ENCODE measurements around the gene CD302.
"Not testable (repeated sequence)": the region's sequence is repeated elsewhere in the genome, so short reads cannot be mapped to it uniquely, and the experiment has no call there.

CD302 gene

DNA sequence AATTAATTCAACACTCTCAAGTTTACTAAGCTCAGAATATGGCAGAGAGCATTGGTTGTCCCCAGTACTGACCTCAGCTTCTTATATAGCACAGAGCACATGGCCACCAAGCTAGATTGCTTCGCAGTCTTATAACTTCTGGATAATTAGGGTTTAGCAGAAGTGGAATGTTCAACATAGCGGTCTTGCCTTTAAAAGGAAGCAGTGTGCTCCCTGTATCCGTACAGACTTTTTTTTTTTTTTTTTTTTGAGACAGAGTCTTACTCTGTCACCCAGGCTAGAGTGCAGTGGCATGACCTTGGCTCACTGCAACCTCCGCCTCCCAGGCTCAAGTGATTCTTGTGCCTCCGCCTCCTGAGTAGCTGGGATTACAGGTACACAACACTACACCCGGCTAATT is 13.3 kb downstream of the CD302 start:
- H3K36me3 Mint-ChIP-seq (ENCODE audit: low read depth); H3K4me1 Mint-ChIP-seq; H3K4me3 Mint-ChIP-seq; DNase-seq; H3K27me3 Mint-ChIP-seq; ATAC-seq; H3K27ac Mint-ChIP-seq; H3K9me3 Mint-ChIP-seq: not testable (repeated sequence)

DNA sequence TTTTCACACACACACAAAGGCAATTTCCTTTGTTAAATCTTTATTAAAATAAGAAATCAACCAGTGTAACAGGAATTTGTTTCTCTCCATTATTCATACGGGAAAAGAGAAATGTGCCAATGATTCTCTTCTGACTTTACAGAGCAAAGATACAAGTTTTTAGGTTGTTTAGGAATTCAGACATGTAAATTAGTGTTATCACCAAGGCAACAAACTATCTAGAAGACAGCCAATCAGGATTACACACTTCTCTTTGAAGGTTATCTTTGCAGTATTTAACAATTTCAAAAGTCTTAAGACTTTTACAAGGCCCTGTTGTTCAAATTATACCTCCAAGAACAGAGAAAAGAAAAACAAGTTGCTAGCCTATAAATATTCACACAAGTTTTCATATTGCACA is 14.5 kb downstream of the CD302 start:
- H3K4me1 Mint-ChIP-seq: no peaks in the 10 kb centered on the region

DNA sequence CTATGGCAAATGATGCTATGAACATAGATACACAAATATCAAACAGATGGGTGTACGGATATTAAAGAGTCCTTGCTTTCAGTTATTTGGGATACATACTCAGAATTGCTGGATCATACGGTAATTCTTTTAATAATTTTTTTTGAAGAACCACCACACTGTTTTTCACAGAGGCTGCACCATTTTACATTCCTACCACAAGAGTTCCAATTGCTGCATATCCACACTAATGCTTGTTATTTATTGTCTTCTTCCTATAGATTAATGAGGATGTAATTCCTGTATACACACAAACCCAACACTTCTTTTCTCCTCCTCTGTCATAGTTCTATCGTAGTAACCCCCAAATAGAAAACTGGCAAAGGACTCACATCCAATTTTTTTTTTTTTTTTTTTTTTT is 21.7 kb downstream of the CD302 start:
- no peaks in the 10 kb centered on the region for H3K4me1 Mint-ChIP-seq
- no peak for ATAC-seq
- peaks cover 8% of the 10 kb centered on the region for H3K36me3 Mint-ChIP-seq (ENCODE audit: low read depth)
- H3K27ac Mint-ChIP-seq: no peak overlapping the region
- DNase-seq: no peak
- no peaks in the 10 kb centered on the region for H3K9me3 Mint-ChIP-seq
- no peaks in the 10 kb centered on the region for H3K27me3 Mint-ChIP-seq
- H3K4me3 Mint-ChIP-seq: no peak overlapping the region

More for the DNA sequence above, 14.5 kb downstream of the CD302 start:
- Mint-ChIP-seq H3K27ac (no peak overlapping the region), H3K9me3 (no peaks in the 10 kb centered on the region), H3K36me3 (ENCODE audit: low read depth) (no peaks in the 10 kb centered on the region), H3K27me3 (no peaks in the 10 kb centered on the region), H3K4me3 (no peak overlapping the region)
- DNase-seq (no peak), ATAC-seq (no peak)

DNA sequence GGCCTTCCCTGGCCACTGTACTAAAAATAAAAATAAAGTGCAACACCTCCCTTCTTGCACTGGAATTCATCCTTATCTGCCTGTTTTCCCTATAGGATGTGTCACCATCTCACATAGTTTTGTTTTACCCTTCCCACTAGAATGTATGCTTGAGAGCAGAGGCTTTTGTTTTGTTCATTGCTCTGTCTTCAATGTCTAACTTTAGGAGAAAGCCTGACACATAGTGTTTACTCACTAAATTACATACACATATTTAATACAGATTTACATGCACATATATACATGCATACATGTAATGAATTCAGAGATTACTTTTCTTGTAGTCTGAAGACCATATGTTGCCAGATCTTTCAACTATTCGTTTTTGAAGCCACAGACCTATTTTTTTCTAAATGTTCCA is 23.0 kb downstream of the CD302 start:
- no peak for DNase-seq
- H3K9me3 Mint-ChIP-seq: no peaks in the 10 kb centered on the region
- H3K27me3 Mint-ChIP-seq: no peaks in the 10 kb centered on the region
- no peak overlapping the region for H3K4me3 Mint-ChIP-seq
- no peaks in the 10 kb centered on the region for H3K4me1 Mint-ChIP-seq
- ATAC-seq: no peak
- H3K27ac Mint-ChIP-seq: no peak overlapping the region
- peaks cover 8% of the 10 kb centered on the region for H3K36me3 Mint-ChIP-seq (ENCODE audit: low read depth)

DNA sequence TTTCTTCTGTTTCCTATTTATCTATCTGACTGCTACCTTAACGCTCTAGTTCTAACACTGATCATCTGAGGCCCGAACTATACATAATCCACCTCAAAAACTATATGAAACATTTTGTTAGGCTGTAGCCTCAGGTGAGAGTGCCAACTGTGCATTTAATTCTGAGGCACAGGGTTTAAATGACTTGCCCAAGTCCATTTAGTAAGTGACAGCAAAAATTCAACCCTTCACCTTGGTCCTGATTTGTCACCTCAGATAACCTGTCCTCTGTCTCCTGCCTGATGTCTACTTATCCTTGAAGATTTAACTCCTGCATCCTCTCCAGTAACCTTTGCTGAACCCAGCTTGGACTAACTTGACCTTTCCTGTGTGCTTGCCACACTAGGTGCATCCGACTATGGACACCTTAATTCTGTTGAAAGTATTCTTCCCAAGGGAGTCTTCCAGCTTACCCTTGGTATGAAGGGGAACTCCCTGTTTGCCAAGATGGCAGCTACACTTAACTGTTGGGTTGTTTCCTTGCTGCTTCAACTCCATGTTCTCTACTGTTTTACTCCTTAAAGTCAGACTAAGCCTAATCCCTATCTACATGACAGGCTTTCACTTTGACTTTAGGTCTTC is 23.5 kb downstream of the CD302 start:
- peaks cover 8% of the 10 kb centered on the region for H3K36me3 Mint-ChIP-seq (ENCODE audit: low read depth)
- H3K27ac Mint-ChIP-seq: no peak overlapping the region
- DNase-seq: no peak
- no peaks in the 10 kb centered on the region for H3K27me3 Mint-ChIP-seq
- H3K4me3 Mint-ChIP-seq: no peak overlapping the region
- no peak for ATAC-seq
- no peaks in the 10 kb centered on the region for H3K4me1 Mint-ChIP-seq
- H3K9me3 Mint-ChIP-seq: no peaks in the 10 kb centered on the region

DNA sequence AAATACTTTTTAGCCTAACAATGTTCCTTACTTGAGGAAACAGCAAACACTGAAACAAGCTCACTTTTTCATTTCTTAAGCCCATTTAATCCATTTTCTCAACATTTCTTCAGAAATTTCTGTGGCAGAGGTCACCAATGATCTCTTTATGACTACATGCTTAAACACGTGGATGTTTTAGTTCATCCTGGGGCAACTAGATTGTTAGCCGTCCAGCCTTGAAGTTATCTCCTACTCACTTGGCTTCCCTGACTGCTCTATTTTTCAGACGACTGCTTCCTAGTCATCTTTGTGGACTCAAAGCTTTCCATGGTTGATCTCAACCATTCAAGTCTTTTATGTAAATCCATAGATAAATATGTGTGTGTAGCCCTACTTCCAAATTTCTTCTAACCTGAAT is 24.1 kb downstream of the CD302 start:
- DNase-seq: no peak
- Mint-ChIP-seq H3K4me3 (no peak overlapping the region), H3K27ac (no peak overlapping the region), H3K36me3 (ENCODE audit: low read depth) (peaks cover 8% of the 10 kb centered on the region), H3K9me3 (no peaks in the 10 kb centered on the region), H3K4me1 (no peaks in the 10 kb centered on the region), H3K27me3 (no peaks in the 10 kb centered on the region)
- ATAC-seq: no peak

DNA sequence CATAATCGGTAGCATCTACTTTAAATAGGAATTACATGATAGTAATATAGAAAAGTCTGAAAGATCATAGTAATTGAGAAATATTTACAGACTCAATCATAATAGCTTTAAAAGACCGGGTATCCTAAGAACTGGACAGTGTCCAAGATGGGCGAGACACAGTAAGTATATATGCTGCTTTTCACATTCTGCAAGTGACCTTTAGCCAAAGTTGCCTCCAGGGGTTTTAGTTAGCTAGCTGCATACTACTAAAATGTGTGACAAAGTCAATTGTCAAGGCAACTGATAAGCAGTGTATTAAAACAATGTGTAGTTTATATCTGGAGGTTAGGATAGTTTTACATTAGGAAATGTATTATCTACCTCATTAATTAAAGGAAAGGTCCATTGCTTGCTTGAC is 24.6 kb downstream of the CD302 start:
- no peak for ATAC-seq

DNA sequence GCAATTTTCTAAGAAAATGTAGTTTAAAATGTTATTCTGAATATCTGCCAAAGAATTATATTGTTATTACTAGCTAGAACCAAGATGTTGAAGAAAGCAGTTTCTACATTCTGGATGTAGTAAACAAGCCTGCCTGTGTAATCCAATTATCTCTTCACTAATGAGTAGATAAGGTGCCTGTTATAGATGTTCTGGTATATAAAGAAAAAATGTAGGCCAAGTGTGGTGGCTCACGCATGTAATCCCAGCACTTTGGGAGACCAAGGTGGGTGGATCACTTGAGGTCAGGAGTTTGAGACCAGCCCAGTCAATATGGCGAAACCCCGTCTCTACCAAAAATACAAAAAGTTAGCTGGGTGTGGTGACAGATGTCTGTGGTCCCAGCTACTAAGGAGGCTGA is 28.9 kb downstream of the CD302 start:
- DNase-seq (no peak), ATAC-seq (no peak)
- H3K4me3 Mint-ChIP-seq: no peak overlapping the region
- peaks cover 30% of the 10 kb centered on the region for H3K36me3 Mint-ChIP-seq (ENCODE audit: low read depth)
- no peaks in the 10 kb centered on the region for H3K27me3 Mint-ChIP-seq
- no peaks in the 10 kb centered on the region for H3K9me3 Mint-ChIP-seq
- H3K4me1 Mint-ChIP-seq: peaks cover 6% of the 10 kb centered on the region
- H3K27ac Mint-ChIP-seq: no peak overlapping the region

More for the DNA sequence above, 24.6 kb downstream of the CD302 start:
- H3K27ac Mint-ChIP-seq: no peak overlapping the region
- no peaks in the 10 kb centered on the region for H3K4me1 Mint-ChIP-seq
- H3K4me3 Mint-ChIP-seq: no peak overlapping the region
- DNase-seq: no peak
- H3K36me3 Mint-ChIP-seq (ENCODE audit: low read depth): peaks cover 8% of the 10 kb centered on the region
- no peaks in the 10 kb centered on the region for H3K9me3 Mint-ChIP-seq
- no peaks in the 10 kb centered on the region for H3K27me3 Mint-ChIP-seq

DNA sequence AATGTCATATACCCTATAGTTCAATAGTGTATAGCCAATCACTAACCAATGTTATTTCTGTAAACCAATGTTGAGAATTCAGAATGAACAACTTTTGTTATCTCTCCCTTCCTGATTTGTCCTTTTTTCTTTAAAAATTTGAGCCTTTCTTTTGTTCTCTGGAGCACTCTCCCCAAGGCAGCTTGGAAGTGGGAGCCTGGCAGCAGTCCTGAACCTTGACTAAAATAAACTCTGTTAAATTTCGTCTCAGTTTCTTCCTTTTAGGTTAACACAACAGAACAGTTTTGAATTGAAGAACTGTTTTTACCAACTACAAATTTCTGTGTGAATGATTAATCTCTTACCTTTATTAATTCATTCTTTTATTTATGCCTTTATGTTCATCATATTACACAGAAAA is 35.9 kb downstream of the CD302 start:
- Mint-ChIP-seq H3K27ac (peak overlapping the region; percentile 25), H3K36me3 (ENCODE audit: low read depth) (peaks cover 66% of the 10 kb centered on the region), H3K9me3 (no peaks in the 10 kb centered on the region), H3K27me3 (no peaks in the 10 kb centered on the region), H3K4me3 (no peak overlapping the region), H3K4me1 (peaks cover 6% of the 10 kb centered on the region)
- ATAC-seq: no peak
- no peak for DNase-seq

DNA sequence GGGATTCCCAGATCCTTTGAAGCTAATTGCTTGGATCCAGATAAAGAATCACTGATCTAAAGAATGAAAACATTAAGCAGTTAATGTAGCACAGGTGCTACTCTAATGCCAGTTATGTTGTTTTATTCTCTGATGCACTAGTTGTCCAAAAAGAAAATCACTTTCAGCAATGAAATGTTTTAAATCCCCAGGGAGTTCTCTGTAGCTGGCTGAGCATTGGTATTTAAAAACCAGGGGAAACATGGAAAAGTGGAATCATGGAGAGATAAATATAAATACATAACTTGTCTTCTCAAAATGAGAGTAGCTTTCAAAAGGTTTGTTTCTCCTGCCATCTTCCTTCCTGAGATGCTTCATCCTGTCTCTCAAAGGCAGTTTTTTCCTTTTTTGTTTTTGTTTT is 37.7 kb downstream of the CD302 start:
- no peak for ATAC-seq
- Mint-ChIP-seq H3K36me3 (ENCODE audit: low read depth) (peaks cover 59% of the 10 kb centered on the region), H3K27ac (no peak overlapping the region), H3K4me3 (no peak overlapping the region), H3K9me3 (no peaks in the 10 kb centered on the region), H3K27me3 (no peaks in the 10 kb centered on the region), H3K4me1 (no peaks in the 10 kb centered on the region)
- no peak for DNase-seq

DNA sequence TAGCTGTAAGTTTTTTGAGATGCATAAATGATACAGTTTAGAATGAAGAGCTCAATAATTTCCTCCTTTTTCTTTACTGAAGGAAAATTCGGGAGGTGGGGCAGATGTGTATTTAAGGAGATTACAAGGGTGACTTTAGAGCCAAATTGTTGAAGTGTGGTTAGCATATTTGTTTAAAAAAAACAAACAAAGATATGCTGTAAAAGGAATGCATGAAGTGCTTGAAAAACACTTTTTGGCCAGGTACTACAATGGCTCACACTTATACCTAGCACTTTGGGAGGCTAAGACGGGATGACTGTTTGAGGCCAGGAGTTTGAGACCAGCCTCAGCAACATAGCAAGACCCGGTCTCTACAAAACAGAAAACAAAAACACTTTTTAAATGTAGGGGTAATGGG is 38.4 kb downstream of the CD302 start:
- Mint-ChIP-seq H3K27ac (no peak overlapping the region), H3K27me3 (no peaks in the 10 kb centered on the region), H3K9me3 (no peaks in the 10 kb centered on the region), H3K36me3 (ENCODE audit: low read depth) (peaks cover 59% of the 10 kb centered on the region), H3K4me1 (no peaks in the 10 kb centered on the region), H3K4me3 (no peak overlapping the region)
- DNase-seq (no peak), ATAC-seq (no peak)

DNA sequence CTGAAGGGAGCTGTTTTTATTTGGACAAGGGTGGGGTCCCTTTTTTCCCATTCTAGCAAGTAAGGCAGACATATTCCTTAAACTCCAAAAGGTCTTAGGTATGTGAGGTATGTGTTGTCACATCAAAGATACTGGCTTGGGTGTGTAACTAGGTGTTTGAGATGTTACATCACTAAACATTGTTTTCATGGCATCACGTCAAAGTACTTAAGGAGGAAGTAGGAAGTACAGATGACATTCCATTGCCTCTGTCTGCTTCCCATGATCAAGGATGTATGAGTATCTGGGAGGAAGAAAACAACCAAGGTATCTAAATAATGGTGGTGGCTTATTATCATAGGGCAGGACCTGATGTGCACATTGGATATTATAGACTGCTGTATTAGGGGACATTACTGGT is 39.3 kb downstream of the CD302 start:
- H3K27ac Mint-ChIP-seq: no peak overlapping the region
- no peaks in the 10 kb centered on the region for H3K27me3 Mint-ChIP-seq
- H3K4me3 Mint-ChIP-seq: no peak overlapping the region
- no peaks in the 10 kb centered on the region for H3K9me3 Mint-ChIP-seq
- ATAC-seq (no peak), DNase-seq (no peak)
- H3K4me1 Mint-ChIP-seq: no peaks in the 10 kb centered on the region
- H3K36me3 Mint-ChIP-seq (ENCODE audit: low read depth): peaks cover 56% of the 10 kb centered on the region

DNA sequence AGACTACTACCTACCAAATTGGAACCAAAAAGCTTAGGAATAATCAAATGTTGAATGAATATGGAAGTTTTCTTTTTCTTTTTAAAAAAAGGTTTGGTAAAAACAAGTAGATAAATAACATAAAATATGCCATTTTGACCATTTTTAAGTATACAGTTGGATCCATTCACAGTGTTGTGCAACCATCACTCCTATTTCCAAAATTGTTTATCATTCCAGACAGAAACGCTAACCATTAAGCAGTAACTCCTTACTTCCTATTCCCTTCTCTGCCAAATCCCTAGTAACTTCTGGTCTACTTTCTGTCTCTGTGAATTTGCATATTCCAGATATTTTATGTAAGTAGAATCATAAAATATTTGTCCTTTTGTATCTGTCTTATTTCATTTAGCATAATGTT is 39.8 kb downstream of the CD302 start:
- H3K36me3 Mint-ChIP-seq (ENCODE audit: low read depth): peaks cover 51% of the 10 kb centered on the region
- H3K4me3 Mint-ChIP-seq: no peak overlapping the region
- ATAC-seq (no peak), DNase-seq (no peak)
- no peak overlapping the region for H3K27ac Mint-ChIP-seq
- H3K4me1 Mint-ChIP-seq: no peaks in the 10 kb centered on the region
- H3K9me3 Mint-ChIP-seq: no peaks in the 10 kb centered on the region
- no peaks in the 10 kb centered on the region for H3K27me3 Mint-ChIP-seq

DNA sequence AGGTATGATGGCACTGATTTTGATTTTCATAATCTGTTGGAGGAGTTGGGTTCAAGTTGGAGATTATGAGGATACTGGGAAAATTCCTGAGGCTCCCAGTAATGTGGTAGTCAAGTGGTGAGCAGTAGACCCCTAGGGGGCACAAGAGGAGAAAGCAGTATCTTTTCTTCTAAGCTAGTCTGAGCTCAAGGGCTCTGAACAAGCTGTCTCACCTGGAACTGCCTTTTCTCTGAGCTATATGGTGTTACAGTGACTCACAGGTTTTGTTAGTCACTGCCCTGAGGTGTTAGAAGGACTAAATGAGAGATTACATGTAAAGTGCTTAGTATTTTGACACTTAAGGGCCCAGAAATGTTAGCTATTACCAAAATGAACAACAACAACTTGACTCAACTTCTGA is 42.2 kb downstream of the CD302 start:
- no peaks in the 10 kb centered on the region for H3K27me3 Mint-ChIP-seq
- peaks cover 58% of the 10 kb centered on the region for H3K36me3 Mint-ChIP-seq (ENCODE audit: low read depth)
- H3K4me1 Mint-ChIP-seq: peaks cover 6% of the 10 kb centered on the region
- no peaks in the 10 kb centered on the region for H3K9me3 Mint-ChIP-seq
- no peak overlapping the region for H3K27ac Mint-ChIP-seq
- DNase-seq: no peak
- peak; percentile 99 for ATAC-seq
- H3K4me3 Mint-ChIP-seq: no peak overlapping the region

DNA sequence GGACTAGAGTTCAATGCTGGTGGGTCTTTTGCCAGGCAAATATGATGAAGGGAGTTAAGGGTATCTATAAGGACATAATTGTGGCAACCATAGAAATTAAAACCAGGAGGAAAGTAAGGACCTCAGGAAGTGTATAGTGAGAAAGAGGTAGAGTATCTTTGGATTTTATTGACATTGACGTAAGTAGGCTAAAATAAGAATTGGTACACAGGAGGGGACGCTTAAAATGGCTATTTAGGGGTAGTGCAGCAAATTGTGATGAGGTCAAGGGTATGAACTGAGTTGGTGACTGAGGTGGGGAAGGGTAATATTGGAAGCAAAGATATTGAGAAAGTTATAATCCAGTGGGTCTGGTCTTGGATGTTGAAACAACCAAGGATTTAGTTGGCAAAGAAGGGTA is 43.0 kb downstream of the CD302 start:
- DNase-seq (no peak), ATAC-seq (no peak)
- no peak overlapping the region for H3K4me3 Mint-ChIP-seq
- H3K9me3 Mint-ChIP-seq: no peaks in the 10 kb centered on the region
- no peak overlapping the region for H3K27ac Mint-ChIP-seq
- H3K36me3 Mint-ChIP-seq (ENCODE audit: low read depth): peaks cover 52% of the 10 kb centered on the region
- no peaks in the 10 kb centered on the region for H3K27me3 Mint-ChIP-seq
- H3K4me1 Mint-ChIP-seq: peaks cover 6% of the 10 kb centered on the region

DNA sequence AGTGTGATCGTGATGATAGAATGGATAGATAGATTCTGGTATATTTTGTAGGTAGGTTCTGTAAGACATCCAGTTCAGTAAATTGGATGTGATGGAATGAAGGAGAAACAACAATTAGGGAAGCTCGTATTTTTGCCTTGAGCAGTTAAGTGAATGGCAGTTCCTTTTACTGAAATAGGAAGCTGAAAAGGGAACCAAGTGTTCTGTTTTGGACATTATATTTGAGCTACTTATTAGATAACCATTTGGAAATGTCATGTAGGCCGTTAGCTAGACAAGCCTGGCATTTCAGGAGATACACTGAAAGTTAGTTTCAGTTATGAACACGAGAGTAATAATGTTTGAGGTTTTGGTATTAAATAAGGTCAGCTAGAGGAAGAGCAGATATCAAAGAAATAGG is 44.2 kb downstream of the CD302 start:
- DNase-seq (no peak), ATAC-seq (no peak)
- Mint-ChIP-seq H3K9me3 (no peaks in the 10 kb centered on the region), H3K27ac (no peak overlapping the region), H3K4me1 (peaks cover 6% of the 10 kb centered on the region), H3K36me3 (ENCODE audit: low read depth) (peaks cover 40% of the 10 kb centered on the region), H3K27me3 (no peaks in the 10 kb centered on the region), H3K4me3 (no peak overlapping the region)

Data from activated naive CD8-positive, alpha-beta T cell treated with anti-CD3 and anti-CD28 coated beads, Interleukin-2, amount 50 U/mL, for 24 hours (primary cell).